ENCODE data around the gene GRK6. TPM values are rescaled to one million over a fixed set of nuclear protein-coding genes. Genes with fewer than 3 reads are reported as not detected.

GRK6 gene
- polyA plus RNA-seq, 1 of the 3 experiments (the other 2 are of a cell fraction): 39.5 TPM

GRCh38 chr5:177472460-177473442 is 46.3 kb downstream of the GRK6 start:
- H4K20me1 ChIP-seq (ENCODE audit: insufficient read depth): peaks cover 49% of the 10 kb centered on the region
- peak; percentile 92 for DNase-seq
- peaks cover 12 to 22% of the 10 kb centered on the region in 2 experiments for H3K36me3 ChIP-seq (replicated peaks in 1 of 2; ENCODE audit: control insufficient read depth in 1 of 2, insufficient read depth in 2 of 2, low read length in 1 of 2)
- H3K9ac ChIP-seq: peak overlapping the region; percentile 81
- ChIA-PET CTCF (interaction anchor here (0.9 to 20.3 kb wide), 12 partner anchors 9 to 102 kb away, joined by 3 to 215 read pairs (median 5); partner anchors contain the start of gene PDLIM7), POLR2A (interaction anchor here (1.1 to 4.6 kb wide), 7 partner anchors 9 to 28 kb away, joined by 3 to 43 read pairs (median 13); partner anchors contain the start of gene PDLIM7)
- no peaks in the 10 kb centered on the region for H3K27me3 ChIP-seq (ENCODE audit: insufficient read depth)
- peaks cover 35 to 71% of the 10 kb centered on the region in 2 experiments; a peak in 3 of 4 replicates for H3K4me1 ChIP-seq (ENCODE audit: control insufficient read depth in 1 of 2, insufficient read depth in 2 of 2, low read depth in 1 of 2, low read length in 1 of 2)
- no peaks in the 10 kb centered on the region for H3K9me2 ChIP-seq
- peak overlapping the region; percentile 52 to 92; a peak in 3 of 4 replicates for H3K27ac ChIP-seq (ENCODE audit: low read depth in 2 of 2, low read length in 1 of 2)
- no peak overlapping the region for H2AFZ ChIP-seq (ENCODE audit: low read depth)
- peaks cover 32% of the 10 kb centered on the region for H3F3A ChIP-seq (replicated peaks; ENCODE audit: insufficient read depth)
- WGBS (ENCODE audit: low lambda C conversion rate): 0% methylated on average over 7 of the region's 93 CpGs
- H3K9me3 ChIP-seq: no peaks in the 10 kb centered on the region
- peaks cover 50% of the 10 kb centered on the region for H3K79me2 ChIP-seq (ENCODE audit: insufficient read depth)
- TF ChIP-seq RAD21 (IDR thresholded peaks at IDR 0.05; ENCODE audit: low read length) (0 out of 2 replicates have a peak, but pooled peaks have one; percentile 17), MAX (IDR thresholded peaks at IDR 0.05; ENCODE audit: low read depth) (0 out of 2 replicates have a peak, but pooled peaks have one; percentile 38), MXI1 (IDR thresholded peaks at IDR 0.05; ENCODE audit: low read depth, low read length) (peak; percentile 89), ZBTB33 (IDR thresholded peaks at IDR 0.05; ENCODE audit: borderline replicate concordance, low read depth) (no peak), CHD2 (IDR thresholded peaks at IDR 0.05; ENCODE audit: low read length, partially characterized antibody) (peak; percentile 5)
- H3K4me3 ChIP-seq (ENCODE audit: low read depth in 2 of 2, low read length in 1 of 2): peak overlapping the region; percentile 96
- H3K4me2 ChIP-seq: peak overlapping the region; percentile 100

- Histone ChIP-seq H3K27ac (ENCODE audit: low read depth in 2 of 2, low read length in 1 of 2) (peak within 1 kb of the TSS; percentile 52 to 92; a peak in 3 of 4 replicates), H3K9me3 (no peaks in the 10 kb centered on the region), H3K27me3 (ENCODE audit: insufficient read depth) (no peaks in the 10 kb centered on the region), H3K79me2 (ENCODE audit: insufficient read depth) (peaks cover 45% of the 10 kb centered on the region), H3K9me2 (no peaks in the 10 kb centered on the region), H3K4me2 (peak within 1 kb of the TSS; percentile 100), H3K4me3 (ENCODE audit: low read depth in 2 of 2, low read length in 1 of 2) (peak within 1 kb of the TSS; percentile 96), H3K9ac (peak within 1 kb of the TSS; percentile 81), H3F3A (replicated peaks; ENCODE audit: insufficient read depth) (peaks cover 39% of the 10 kb centered on the region), H3K36me3 (replicated peaks in 1 of 2; ENCODE audit: control insufficient read depth in 1 of 2, insufficient read depth in 2 of 2, low read length in 1 of 2) (peaks cover 5 to 15% of the 10 kb centered on the region in 2 experiments), H4K20me1 (ENCODE audit: insufficient read depth) (peaks cover 42% of the 10 kb centered on the region), H3K4me1 (ENCODE audit: control insufficient read depth in 1 of 2, insufficient read depth in 2 of 2, low read depth in 1 of 2, low read length in 1 of 2) (peaks cover 35 to 76% of the 10 kb centered on the region in 2 experiments; a peak in 3 of 4 replicates), H2AFZ (ENCODE audit: low read depth) (no peak within 1 kb of the TSS)
- 8% methylated on average over 18 of the region's 69 CpGs for WGBS (ENCODE audit: low lambda C conversion rate)
- POLR2A ChIA-PET: interaction anchor here (0.8 to 4.6 kb wide), 7 partner anchors 9 to 22 kb away, joined by 3 to 43 read pairs (median 3); partner anchors contain the start of gene PDLIM7
- peak; percentile 82; the same call in 1 of the 2 replicates for TF ChIP-seq POLR2AphosphoS5 (IDR thresholded peaks at IDR 0.05; ENCODE audit: low read depth, low read length)
- TF ChIP-seq TAF1 (IDR thresholded peaks at IDR 0.05; ENCODE audit: borderline replicate concordance, low read depth, low read length): peak; percentile 73; the same call in 1 of the 2 replicates
- TF ChIP-seq SIN3A (IDR thresholded peaks at IDR 0.05; ENCODE audit: borderline replicate concordance, low read depth, low read length): peak; percentile 58; the same call in 1 of the 2 replicates
- no peak for TF ChIP-seq RCOR1 (IDR thresholded peaks at IDR 0.05; ENCODE audit: low read length)
- TF ChIP-seq MAX (IDR thresholded peaks at IDR 0.05; ENCODE audit: low read depth): no peak
- CTCF ChIA-PET: interaction anchor here (0.9 to 20.3 kb wide), 13 partner anchors 8 to 103 kb away, joined by 3 to 215 read pairs (median 5); partner anchors contain the start of gene PDLIM7
- DNase-seq: peak; percentile 98
These were observed 47.0 kb downstream of the GRK6 start, which contains the start of gene DBN1 for GRCh38 chr5:177473443-177474001. TSS of gene DBN1 (minus strand) at chr5:177473634. CDS start at chr5:177473521, 113 bp downstream.
